LNCAP (cell line): ENCODE data around the gene NIPA2.

ENCODE experiments used
- CTCF ChIP-seq: fragments of 450-650 bp; IDR thresholded peaks from 2 replicates; pipeline ENCODE4 v1.5.1; 2017; ENCODE audit warnings: mild to moderate bottlenecking

NIPA2 gene

GRCh38 chr15:22815766-22816165 is 22.7 kb upstream of the NIPA2 start:
- no peak for TF ChIP-seq CTCF

- no peak for TF ChIP-seq CTCF
These were observed 18.8 kb upstream of the NIPA2 start for GRCh38 chr15:22819651-22820050.

- TF ChIP-seq CTCF: no peak
These were observed 14.9 kb upstream of the NIPA2 start for GRCh38 chr15:22823495-22824128.

- TF ChIP-seq CTCF: no peak
These were observed 11.3 kb upstream of the NIPA2 start for GRCh38 chr15:22827125-22827524.

- no peak for TF ChIP-seq CTCF
These were observed 7.0 kb upstream of the NIPA2 start for GRCh38 chr15:22831473-22831872.

GRCh38 chr15:22839046-22839695 is 705 bp downstream of the NIPA2 start:
- TF ChIP-seq CTCF: no peak

GRCh38 chr15:22844421-22845288 is 6.2 kb downstream of the NIPA2 start:
- TF ChIP-seq CTCF: no peak
